K562 (cell line): Measurements from ENCODE around the gene RPS6KA2. TPM values are rescaled to one million over a fixed set of nuclear protein-coding genes. Genes with fewer than 3 reads are reported as not detected.

Experiments
- BCOR ChIP-seq: fragments of 450-650 bp; IDR thresholded peaks from 2 replicates; pipeline ENCODE4 v1.6.1; 2016
- FOXK2 ChIP-seq, 2 experiments: fragments of 450-650 bp; IDR thresholded peaks in 1 of 2; conservative IDR thresholded peaks in 1 of 2; 2 replicates each; pipeline ENCODE4 v1.6.1; 2016; ENCODE audit warnings: low read depth in 2 of 2, mild to moderate bottlenecking in 1 of 2
- MAZ ChIP-seq, 2 experiments: fragments of 450-650 bp in 1 of 2; sonication (generic) in 1 of 2; formaldehyde crosslinking; IDR thresholded peaks in 1 of 2; conservative IDR thresholded peaks in 1 of 2; 2 replicates each; pipeline versions ENCODE4 v1.4.0 to v1.5.0; 2020; ENCODE audit warnings: mild to moderate bottlenecking in 1 of 2, missing genetic modification reagents in 1 of 2
- NCOA4 ChIP-seq: fragments of 450-650 bp; IDR thresholded peaks from 2 replicates; pipeline ENCODE4 v1.6.1; 2018; ENCODE audit warnings: mild to moderate bottlenecking; ENCODE audit not compliant: partially characterized antibody
- NCOR1 ChIP-seq: fragments of 450-650 bp; IDR thresholded peaks from 2 replicates; pipeline ENCODE4 v1.6.1; 2016; ENCODE audit warnings: mild to moderate bottlenecking, moderate library complexity
- SP1 ChIP-seq: sonication (generic); formaldehyde crosslinking; IDR thresholded peaks from 2 replicates; pipeline ENCODE4 v1.8.1; 2022; ENCODE audit warnings: mild to moderate bottlenecking, missing genetic modification reagents
- XRCC4 ChIP-seq: IDR thresholded peaks from one replicate; pipeline ENCODE4 v1.6.1; 2011; ENCODE audit not compliant: insufficient read depth, insufficient read length; ENCODE audit errors: extremely low read depth
- ZNF699 ChIP-seq: fragments of 250-450 bp; sonication (Bioruptor Pico); IDR thresholded peaks from 2 replicates; pipeline ENCODE4 v1.8.0; 2021; ENCODE audit warnings: mild to moderate bottlenecking, moderate library complexity; ENCODE audit not compliant: insufficient replicate concordance
- ZNF785 ChIP-seq: fragments of 250-450 bp; sonication (Bioruptor Pico); IDR thresholded peaks from 2 replicates; pipeline ENCODE4 v1.4.0; 2020; ENCODE audit warnings: mild to moderate bottlenecking
- polyA plus RNA-seq, 8 experiments: library from polyadenylated mRNA; depleted of rRNA in 4 of 8; stranded (reverse) in 5 of 8; unstranded in 3 of 8; fragments of >200 nt; fragmentation: Nextera tagmentation in 2 of 8; fragmentation: Illumina TruSeq in 1 of 8; extraction: Ambion mirVana in 2 of 8; extraction: Trizol in 1 of 8; gene quantifications; 2 replicates each; pipeline versions ENCODE4 v1.2.1 to v1.2.3, GENCODE V29; 2011 to 2014; ENCODE audit warnings: inconsistent platforms in 1 of 8, missing spikeins in 1 of 8
- total RNA-seq, 7 experiments: library from RNA; depleted of rRNA in 6 of 7; stranded (reverse); fragments of >200 nt in 6 of 7; fragmentation: Illumina TruSeq in 2 of 7; extraction: Trizol in 2 of 7; gene quantifications; 2 replicates each; pipeline versions ENCODE4 v1.2.1 to v1.2.3, GENCODE V29; 2011 to 2021; ENCODE audit warnings: low replicate concordance in 1 of 7
- TF ChIP-seq, protein P1 (sequence below): sonication (generic); formaldehyde crosslinking; IDR thresholded peaks from 2 replicates; pipeline ENCODE4 v1.8.0; 2023; ENCODE audit warnings: mild to moderate bottlenecking, missing genetic modification reagents
- TF ChIP-seq, protein P2 (sequence below): sonication (generic); formaldehyde crosslinking; IDR thresholded peaks from 2 replicates; pipeline ENCODE4 v1.8.0; 2022; ENCODE audit warnings: missing genetic modification reagents, mild to moderate bottlenecking, borderline replicate concordance

The RPS6KA2 gene
- total and polyA plus RNA-seq, 9 of the 15 experiments (the other 6 are each of a cell fraction or from before 2014, with no cell fraction given): 0.29 to 1.00 (median 0.53) TPM

DNA sequence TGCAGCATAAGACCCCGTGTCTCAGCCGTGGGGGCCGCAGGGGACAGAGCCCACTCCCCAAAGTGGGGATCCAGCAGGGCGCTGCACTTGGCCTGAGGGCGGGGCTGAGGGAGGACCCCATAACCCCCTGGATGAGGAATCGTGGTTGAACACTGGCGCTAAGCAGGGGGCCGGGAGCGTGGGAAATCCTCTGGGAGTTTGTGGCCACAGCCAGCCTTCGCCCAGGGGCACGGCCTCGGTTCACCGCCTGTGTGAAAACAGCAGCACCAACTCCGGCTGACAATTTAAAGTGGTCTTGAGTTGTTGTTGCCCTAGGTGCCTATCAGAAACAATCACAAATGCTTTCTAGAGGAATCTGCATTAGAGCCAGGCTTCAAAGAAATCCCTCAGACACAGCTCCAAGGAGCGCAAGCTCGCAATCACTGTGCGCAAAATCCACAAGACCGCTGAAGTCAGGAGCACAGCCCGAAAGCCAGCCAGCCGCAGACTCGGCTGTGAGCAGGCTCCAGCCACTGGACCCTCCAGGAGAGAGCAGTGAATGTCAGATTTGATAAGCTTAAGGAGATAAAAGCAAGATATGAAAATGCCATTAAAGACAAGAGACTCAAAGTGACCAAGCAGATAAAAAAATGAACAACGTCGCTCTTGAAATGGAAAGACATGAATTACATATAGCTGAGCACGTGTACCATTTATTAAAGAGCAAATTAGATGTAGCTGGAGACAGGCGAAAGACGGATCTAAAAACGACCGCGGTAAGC lies 10.9 kb upstream of the RPS6KA2 start (continued):
- TF ChIP-seq NCOA4 (no peak), ZNF785 (no peak), SP1 (CRISPR knock-in tag) (no peak), NCOR1 (no peak), XRCC4 (no peak), FOXK2 (conservative IDR thresholded peaks at IDR 0.05 in 1 of 2, IDR thresholded peaks at IDR 0.05 in 1 of 2; ENCODE audit: low read depth in 2 of 2) (no peak), MAZ (CRISPR knock-in tag; conservative IDR thresholded peaks at IDR 0.05 in 1 of 2, IDR thresholded peaks at IDR 0.05 in 1 of 2) (no peak), BCOR (no peak), ZNF699 (no peak)
- TF ChIP-seq, protein P1, sequence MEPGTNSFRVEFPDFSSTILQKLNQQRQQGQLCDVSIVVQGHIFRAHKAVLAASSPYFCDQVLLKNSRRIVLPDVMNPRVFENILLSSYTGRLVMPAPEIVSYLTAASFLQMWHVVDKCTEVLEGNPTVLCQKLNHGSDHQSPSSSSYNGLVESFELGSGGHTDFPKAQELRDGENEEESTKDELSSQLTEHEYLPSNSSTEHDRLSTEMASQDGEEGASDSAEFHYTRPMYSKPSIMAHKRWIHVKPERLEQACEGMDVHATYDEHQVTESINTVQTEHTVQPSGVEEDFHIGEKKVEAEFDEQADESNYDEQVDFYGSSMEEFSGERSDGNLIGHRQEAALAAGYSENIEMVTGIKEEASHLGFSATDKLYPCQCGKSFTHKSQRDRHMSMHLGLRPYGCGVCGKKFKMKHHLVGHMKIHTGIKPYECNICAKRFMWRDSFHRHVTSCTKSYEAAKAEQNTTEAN: no peak
- TF ChIP-seq, protein P2, sequence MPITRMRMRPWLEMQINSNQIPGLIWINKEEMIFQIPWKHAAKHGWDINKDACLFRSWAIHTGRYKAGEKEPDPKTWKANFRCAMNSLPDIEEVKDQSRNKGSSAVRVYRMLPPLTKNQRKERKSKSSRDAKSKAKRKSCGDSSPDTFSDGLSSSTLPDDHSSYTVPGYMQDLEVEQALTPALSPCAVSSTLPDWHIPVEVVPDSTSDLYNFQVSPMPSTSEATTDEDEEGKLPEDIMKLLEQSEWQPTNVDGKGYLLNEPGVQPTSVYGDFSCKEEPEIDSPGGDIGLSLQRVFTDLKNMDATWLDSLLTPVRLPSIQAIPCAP (CRISPR knock-in tag): no peak
